ENCODE measurements around the gene GNA12. TPM values are rescaled to one million over a fixed set of nuclear protein-coding genes. Genes with fewer than 3 reads are reported as not detected.

Gene GNA12
- total RNA-seq, 3 donors from 2014 or later (not counting 1 experiment from before 2014, with no cell fraction given), result 12.6 to 20.2 (median 19.5) TPM

Other genes starting within 250 kb of the GNA12 start
- gene TTYH3, start 212.3 kb downstream of the GNA12 start, total RNA-seq, result 10 to 100 TPM; 38.3 to 47.1 (median 42.4) TPM
- 1 to 10 TPM in 1 of 3 donors, under 1 TPM in 2; 0.07 to 1.2 (median 0.27) TPM for gene AMZ1, start 156.1 kb downstream of the GNA12 start, total RNA-seq
- 100 to 1,000 TPM; 196 to 233 (median 199) TPM for gene CARD11, start 199.6 kb upstream of the GNA12 start, total RNA-seq

Data from natural killer cell (primary cell).